C4-2B (cell line): ENCODE results near the gene C16orf74.

ENCODE experiments used
- H3K27ac ChIP-seq: fragments of 450-650 bp; 2 replicates; pipeline ENCODE4 v1.5.1; 2017
- CTCF ChIP-seq: fragments of 450-650 bp; conservative IDR thresholded peaks from 2 replicates; pipeline ENCODE4 v1.5.1; 2017; ENCODE audit warnings: mild to moderate bottlenecking
- ZFX ChIP-seq: fragments of 450-650 bp; IDR thresholded peaks from 2 replicates; pipeline ENCODE4 v1.6.1; 2017

Gene C16orf74

GRCh38 chr16:85765211-85765610 is 14.3 kb upstream of the C16orf74 start:
- TF ChIP-seq CTCF (no peak), ZFX (no peak)

GRCh38 chr16:85763616-85764015 is 12.7 kb upstream of the C16orf74 start:
- H3K27ac ChIP-seq = no peak overlapping the region
- TF ChIP-seq CTCF = no peak
- TF ChIP-seq ZFX = no peak

More at GRCh38 chr16:85765211-85765610, 14.3 kb upstream of the C16orf74 start:
- H3K27ac ChIP-seq = no peak overlapping the region

GRCh38 chr16:85762970-85763369 is 12.1 kb upstream of the C16orf74 start:
- TF ChIP-seq CTCF = no peak
- no peak for TF ChIP-seq ZFX
- no peak overlapping the region for H3K27ac ChIP-seq

- no peak overlapping the region for H3K27ac ChIP-seq
- no peak for TF ChIP-seq CTCF
- TF ChIP-seq ZFX = no peak
Observed at GRCh38 chr16:85761861-85762260, 11.0 kb upstream of the C16orf74 start.

GRCh38 chr16:85759631-85760419 is 8.9 kb upstream of the C16orf74 start:
- TF ChIP-seq ZFX (no peak), CTCF (peak; percentile 86)
- H3K27ac ChIP-seq = no peak overlapping the region

- no peak overlapping the region for H3K27ac ChIP-seq
- no peak for TF ChIP-seq ZFX
- TF ChIP-seq CTCF = no peak
Observed at GRCh38 chr16:85759136-85759535, 8.2 kb upstream of the C16orf74 start.

- no peak for TF ChIP-seq ZFX
- TF ChIP-seq CTCF = no peak
- H3K27ac ChIP-seq = no peak overlapping the region
Observed at GRCh38 chr16:85757341-85757822, 6.5 kb upstream of the C16orf74 start.
